HepG2 (cell line): ENCODE data around the gene NCOA6. TPM values are rescaled to one million over a fixed set of nuclear protein-coding genes. Genes with fewer than 3 reads are reported as not detected.

Experiments used
- ATF3 ChIP-seq: sonication (generic); formaldehyde crosslinking; IDR thresholded peaks from 2 replicates; pipeline ENCODE4 v1.4.0; 2020; ENCODE audit warnings: missing genetic modification reagents
- DZIP1 ChIP-seq: sonication (generic); formaldehyde crosslinking; IDR thresholded peaks from 2 replicates; pipeline ENCODE4 v1.5.0; 2020; ENCODE audit warnings: mild to moderate bottlenecking, missing genetic modification reagents
- KLF15 ChIP-seq: sonication (generic); formaldehyde crosslinking; IDR thresholded peaks from 2 replicates; pipeline ENCODE4 v1.8.1; 2023; ENCODE audit warnings: borderline replicate concordance, mild to moderate bottlenecking, inconsistent platforms, missing genetic modification reagents, mixed read lengths
- MEF2D ChIP-seq: sonication (generic); formaldehyde crosslinking; IDR thresholded peaks from 2 replicates; pipeline ENCODE4 v1.5.1; 2020; ENCODE audit warnings: mild to moderate bottlenecking, missing genetic modification reagents
- MEIS2 ChIP-seq: sonication (generic); formaldehyde crosslinking; IDR thresholded peaks from 2 replicates; pipeline ENCODE4 v1.9.0; 2021; ENCODE audit warnings: mild to moderate bottlenecking, missing genetic modification reagents
- MIER3 ChIP-seq: IDR thresholded peaks from 2 replicates; pipeline ENCODE4 v1.6.1; 2016; ENCODE audit warnings: missing compliant biosample characterization, borderline replicate concordance
- PLSCR1 ChIP-seq: sonication (generic); formaldehyde crosslinking; IDR thresholded peaks from 2 replicates; pipeline ENCODE4 v1.5.0; 2020; ENCODE audit warnings: missing genetic modification reagents, mild to moderate bottlenecking, borderline replicate concordance
- ZNF260 ChIP-seq: sonication (generic); formaldehyde crosslinking; IDR thresholded peaks from 2 replicates; pipeline ENCODE4 v1.4.0; 2020; ENCODE audit warnings: missing genetic modification reagents, low read depth, mild to moderate bottlenecking, borderline replicate concordance
- ZNF280B ChIP-seq: sonication (generic); formaldehyde crosslinking; IDR thresholded peaks from 2 replicates; pipeline ENCODE4 v1.5.0; 2020; ENCODE audit warnings: missing genetic modification reagents, mild to moderate bottlenecking, borderline replicate concordance
- ZNF329 ChIP-seq: sonication (generic); formaldehyde crosslinking; IDR thresholded peaks from 2 replicates; pipeline ENCODE4 v1.9.0; 2021; ENCODE audit warnings: low read depth, mild to moderate bottlenecking, missing genetic modification reagents
- ZNF451 ChIP-seq: sonication (generic); formaldehyde crosslinking; IDR thresholded peaks from 2 replicates; pipeline ENCODE4 v1.5.0; 2020; ENCODE audit warnings: mild to moderate bottlenecking, missing genetic modification reagents
- ZNF552 ChIP-seq: sonication (generic); formaldehyde crosslinking; IDR thresholded peaks from 2 replicates; pipeline ENCODE4 v1.9.0; 2022; ENCODE audit warnings: missing genetic modification reagents, mild to moderate bottlenecking, borderline replicate concordance
- ZNF607 ChIP-seq: sonication (generic); formaldehyde crosslinking; IDR thresholded peaks from 2 replicates; pipeline ENCODE4 v1.5.1; 2020; ENCODE audit warnings: missing genetic modification reagents, mild to moderate bottlenecking, borderline replicate concordance
- polyA plus RNA-seq, 8 experiments: library from polyadenylated mRNA; depleted of rRNA in 3 of 8; stranded (reverse) in 7 of 8; unstranded in 1 of 8; fragments of >200 nt; fragmentation: Illumina TruSeq in 4 of 8; extraction: Trizol in 4 of 8; gene quantifications; 2 replicates each; pipeline versions ENCODE4 v1.2.1 to v1.2.3, GENCODE V29; 2011 to 2016; ENCODE audit warnings: low read depth in 4 of 8, missing spikeins in 1 of 8, mixed read lengths in 1 of 8; ENCODE audit not compliant: insufficient read depth in 1 of 8
- total RNA-seq, 5 experiments: library from RNA; depleted of rRNA; stranded (reverse); fragments of >200 nt; fragmentation: Illumina TruSeq; extraction: Trizol; gene quantifications; 2 replicates each; pipeline ENCODE4 v1.2.3, GENCODE V29; 2016; ENCODE audit warnings: low read depth in 1 of 5
- TF ChIP-seq, protein P1 (sequence below): sonication (generic); formaldehyde crosslinking; IDR thresholded peaks from 2 replicates; pipeline ENCODE4 v1.5.0; 2020; ENCODE audit warnings: missing genetic modification reagents

The NCOA6 gene
- total and polyA plus RNA-seq, 2 of the 13 experiments (the other 11 are each of a cell fraction or from before 2014, with no cell fraction given): 11.2 to 29.3 TPM

GRCh38 chr20:34704177-34705007 is 121.1 kb downstream of the NCOA6 start, which contains the start of gene TP53INP2 (continued):
- no peak for TF ChIP-seq DZIP1 (CRISPR knock-in tag)
- TF ChIP-seq MIER3 (CRISPR knock-in tag): 0 out of 2 replicates have a peak, but pooled peaks have one; percentile 33
- TF ChIP-seq PLSCR1 (CRISPR knock-in tag): peak; percentile 71; the same call in 1 of the 2 replicates
- TF ChIP-seq, protein P1, sequence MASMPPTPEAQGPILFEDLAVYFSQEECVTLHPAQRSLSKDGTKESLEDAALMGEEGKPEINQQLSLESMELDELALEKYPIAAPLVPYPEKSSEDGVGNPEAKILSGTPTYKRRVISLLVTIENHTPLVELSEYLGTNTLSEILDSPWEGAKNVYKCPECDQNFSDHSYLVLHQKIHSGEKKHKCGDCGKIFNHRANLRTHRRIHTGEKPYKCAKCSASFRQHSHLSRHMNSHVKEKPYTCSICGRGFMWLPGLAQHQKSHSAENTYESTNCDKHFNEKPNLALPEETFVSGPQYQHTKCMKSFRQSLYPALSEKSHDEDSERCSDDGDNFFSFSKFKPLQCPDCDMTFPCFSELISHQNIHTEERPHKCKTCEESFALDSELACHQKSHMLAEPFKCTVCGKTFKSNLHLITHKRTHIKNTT (CRISPR knock-in tag): peak; percentile 39; the same call in 1 of the 2 replicates
- TF ChIP-seq ZNF607 (CRISPR knock-in tag): peak; percentile 77
- TF ChIP-seq KLF15 (CRISPR knock-in tag): peak; percentile 10; the same call in 1 of the 2 replicates
- no peak for TF ChIP-seq ZNF260 (CRISPR knock-in tag)
- 0 out of 2 replicates have a peak, but pooled peaks have one; percentile 35 for TF ChIP-seq MEF2D (CRISPR knock-in tag)
- TF ChIP-seq ATF3 (CRISPR knock-in tag): peak; percentile 52; the same call in 1 of the 2 replicates
- TF ChIP-seq ZNF552 (CRISPR knock-in tag): peak; percentile 32; the same call in 1 of the 2 replicates
- TF ChIP-seq ZNF329 (CRISPR knock-in tag): peak; percentile 74; the same call in 1 of the 2 replicates
- TF ChIP-seq MEIS2 (CRISPR knock-in tag): peak; percentile 4; the same call in 1 of the 2 replicates
- TF ChIP-seq ZNF280B (CRISPR knock-in tag): 0 out of 2 replicates have a peak, but pooled peaks have one; percentile 54
- TF ChIP-seq ZNF451 (CRISPR knock-in tag): no peak; the same call in 1 of the 2 replicates
